Stromal cell of bone marrow (primary cell): ENCODE results near the gene ACR.

Source experiments
- DNase-seq: peaks from one replicate; pipeline ENCODE4 v3.0.0-alpha.2; 2012; ENCODE audit warnings: low read depth

The ACR gene

GRCh38 chr22:50717709-50718351 lies 20.2 kb upstream of the ACR start:
- no peak for DNase-seq

GRCh38 chr22:50718352-50718709 lies 19.7 kb upstream of the ACR start:
- no peak for DNase-seq

- no peak for DNase-seq
Observed at GRCh38 chr22:50719814-50720300, 18.1 kb upstream of the ACR start.

GRCh38 chr22:50720301-50721256 lies 17.4 kb upstream of the ACR start:
- DNase-seq, result no peak

- DNase-seq, result no peak
Observed at GRCh38 chr22:50721257-50721844, 16.7 kb upstream of the ACR start.

GRCh38 chr22:50722048-50722701 lies 15.8 kb upstream of the ACR start:
- no peak for DNase-seq

- DNase-seq, result no peak
Observed at GRCh38 chr22:50722716-50723428, 15.1 kb upstream of the ACR start.

GRCh38 chr22:50723991-50724390 lies 14.0 kb upstream of the ACR start:
- DNase-seq, result no peak

GRCh38 chr22:50724616-50725015 lies 13.4 kb upstream of the ACR start:
- no peak for DNase-seq

GRCh38 chr22:50725597-50725996 lies 12.4 kb upstream of the ACR start:
- DNase-seq, result no peak

- no peak for DNase-seq
Observed at GRCh38 chr22:50726643-50727340, 11.2 kb upstream of the ACR start.

- DNase-seq, result no peak
Observed at GRCh38 chr22:50727678-50728522, 10.1 kb upstream of the ACR start.

GRCh38 chr22:50728523-50728931 lies 9.5 kb upstream of the ACR start:
- DNase-seq, result no peak

GRCh38 chr22:50729391-50730012 lies 8.5 kb upstream of the ACR start:
- DNase-seq, result no peak

- DNase-seq, result no peak
Observed at GRCh38 chr22:50730013-50730891, 7.8 kb upstream of the ACR start.

GRCh38 chr22:50730941-50731661 lies 6.9 kb upstream of the ACR start:
- DNase-seq, result no peak

- peak; percentile 8 for DNase-seq
Observed at GRCh38 chr22:50731811-50732624, 6.0 kb upstream of the ACR start.
